Measurements from ENCODE around the gene CNIH3.
"Not testable (repeated sequence)": the region's sequence is repeated elsewhere in the genome, so short reads cannot be mapped to it uniquely, and the experiment has no call there.

Gene CNIH3

DNA sequence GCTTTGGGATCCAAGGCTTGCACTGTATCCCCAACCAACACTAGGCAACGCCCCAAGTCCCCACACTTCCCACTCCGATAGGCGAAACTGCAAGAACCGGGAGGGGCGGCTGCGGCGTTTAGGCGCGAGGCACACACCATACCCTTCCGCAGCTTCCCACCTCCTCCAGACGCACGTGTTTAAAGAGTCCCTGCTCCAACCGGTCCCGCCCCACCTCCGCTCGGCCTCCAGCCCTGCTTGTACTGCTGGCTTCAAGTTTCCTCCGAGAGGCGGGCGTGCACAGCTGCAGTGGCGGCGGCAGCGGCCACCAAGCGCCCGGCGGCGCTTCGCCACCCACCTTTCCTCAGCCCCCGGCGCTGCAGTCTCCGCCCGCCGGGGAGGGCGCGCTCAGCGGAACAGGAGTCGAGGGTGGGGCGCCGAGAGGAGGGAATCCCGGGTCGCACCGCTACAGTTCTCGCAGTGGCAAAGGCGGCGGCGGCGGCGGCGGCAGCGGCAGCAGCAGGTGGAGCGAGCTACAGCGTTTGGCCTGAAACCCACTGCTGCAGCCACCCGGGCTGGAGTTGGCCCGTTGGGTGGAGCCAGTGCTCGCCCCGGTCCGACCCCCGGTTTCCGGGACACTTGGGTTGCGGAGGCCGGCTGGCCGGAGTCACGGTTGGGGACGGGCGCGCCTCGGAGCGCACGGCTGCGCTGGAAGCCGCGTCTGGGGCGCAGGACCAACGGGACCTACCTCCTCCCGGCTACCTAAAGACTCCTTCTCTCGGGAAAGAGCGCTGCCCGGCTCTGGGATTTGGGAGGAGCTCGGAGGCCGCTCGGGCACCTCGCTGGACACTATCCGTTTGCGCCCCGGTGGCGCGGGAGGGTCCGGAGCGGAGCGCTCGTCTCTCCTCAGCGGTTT lies at the start of gene CNIH3:
TSS of gene CNIH3 (plus strand) at position 457 of the 895 bp plus-strand sequence. CDS start 858 bp downstream, outside the sequence.
- peak; percentile 71 for DNase-seq (ENCODE audit: low spot score)

DNA sequence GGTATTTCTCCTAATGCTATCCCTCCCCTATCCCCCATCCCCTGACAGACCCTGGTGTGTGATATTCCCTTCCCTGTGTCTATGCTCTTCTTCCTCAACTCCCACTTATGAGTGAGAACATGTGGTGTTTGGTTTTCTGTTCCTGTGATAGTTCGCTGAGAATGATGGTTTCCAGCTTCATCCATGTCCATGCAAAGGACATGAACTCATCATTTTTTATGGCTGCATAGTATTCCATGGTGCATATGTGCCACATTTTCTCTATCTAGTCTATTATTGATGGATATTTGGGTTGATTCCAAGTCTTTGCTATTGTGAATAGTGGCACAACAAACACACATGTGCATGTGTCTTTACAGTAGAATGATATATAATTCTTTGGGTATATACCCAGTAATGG lies 49.6 kb upstream of the CNIH3 start:
- DNase-seq (ENCODE audit: low spot score): not testable (repeated sequence)

- no peak for DNase-seq (ENCODE audit: low spot score)
These were observed 46.8 kb upstream of the CNIH3 start for GRCh38 chr1:224569276-224569675.

- DNase-seq (ENCODE audit: low spot score): not testable (repeated sequence)
These were observed 44.1 kb upstream of the CNIH3 start for GRCh38 chr1:224571975-224572374.

GRCh38 chr1:224579526-224579925 lies 36.6 kb upstream of the CNIH3 start:
- DNase-seq (ENCODE audit: low spot score): no peak

DNA sequence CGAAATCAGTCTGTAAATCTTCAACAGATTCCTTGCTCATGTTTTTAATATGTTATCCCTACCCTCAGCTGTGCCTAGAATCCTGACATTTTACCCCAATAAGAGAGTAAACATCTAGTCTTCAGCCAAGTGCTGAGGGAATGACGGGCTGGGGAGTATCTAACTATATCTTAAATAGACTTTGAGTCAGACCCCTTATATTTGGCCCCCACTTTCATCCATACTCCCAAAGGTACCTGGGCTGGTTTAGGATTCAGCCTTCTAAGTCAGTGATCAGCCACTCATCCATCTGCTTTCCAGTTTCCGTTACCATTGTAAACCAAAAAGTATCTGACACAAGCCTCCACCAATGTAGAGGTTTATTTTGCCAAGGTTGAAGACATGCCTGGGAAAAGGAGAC lies 36.1 kb upstream of the CNIH3 start:
- no peak for DNase-seq (ENCODE audit: low spot score)

DNA sequence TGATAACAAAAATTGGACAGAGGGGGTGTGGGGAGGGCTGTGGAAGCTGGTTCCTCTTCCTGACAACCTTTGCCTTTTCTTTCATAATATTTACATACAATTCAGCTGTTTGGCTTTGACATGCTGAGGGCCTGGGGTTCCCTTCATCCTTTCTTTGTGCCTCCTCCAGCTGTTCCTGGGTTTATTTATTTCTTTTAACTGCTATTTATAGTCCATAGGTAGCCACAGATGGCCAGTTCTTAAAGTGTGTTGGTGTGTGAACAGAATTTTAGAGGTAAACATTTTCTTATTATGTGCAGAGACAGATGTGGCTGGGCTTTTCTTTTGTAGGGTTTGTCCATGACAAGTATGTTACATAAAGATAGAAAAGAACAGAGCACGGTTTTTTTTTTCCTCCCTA lies 34.1 kb upstream of the CNIH3 start:
- DNase-seq (ENCODE audit: low spot score): no peak

DNA sequence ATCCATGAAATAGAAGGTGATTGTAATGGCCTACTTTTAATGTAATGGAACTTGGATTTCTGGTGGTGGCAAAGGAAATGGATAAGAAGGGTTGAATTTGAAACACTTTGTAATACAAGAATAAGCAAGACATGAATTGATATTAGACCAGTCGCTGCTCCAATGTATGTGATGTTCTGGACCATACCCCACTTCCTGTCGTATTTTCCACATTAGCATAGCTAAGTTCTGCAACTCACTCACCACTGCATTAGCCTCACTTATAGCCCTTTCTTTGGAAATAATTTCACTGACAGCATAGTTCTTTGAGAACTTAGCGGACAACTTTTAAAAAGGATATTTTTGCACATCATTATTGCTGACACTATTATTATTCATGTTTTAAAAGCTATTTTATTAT lies 32.3 kb upstream of the CNIH3 start:
- no peak for DNase-seq (ENCODE audit: low spot score)

GRCh38 chr1:224585051-224585450 lies 31.1 kb upstream of the CNIH3 start:
- no peak for DNase-seq (ENCODE audit: low spot score)

DNA sequence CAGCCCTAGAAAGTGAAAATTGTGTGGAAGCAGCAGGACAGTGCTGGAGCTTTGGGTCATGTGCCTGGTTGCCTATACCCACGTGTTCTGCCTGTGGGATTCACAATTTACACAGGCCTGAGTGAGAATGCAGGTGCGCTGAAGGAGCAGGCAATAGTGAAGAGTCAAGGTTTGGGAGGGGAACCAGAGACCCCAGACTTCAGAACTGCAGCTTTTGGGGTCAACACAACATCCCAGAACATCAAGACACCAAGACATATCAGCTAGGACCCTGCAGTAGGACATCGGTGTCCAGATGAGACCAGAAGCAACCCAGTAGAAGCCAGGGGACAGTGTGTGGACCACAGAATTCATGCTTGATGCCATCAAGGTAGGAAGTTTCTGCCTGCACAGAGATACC lies 29.1 kb upstream of the CNIH3 start:
- no peak for DNase-seq (ENCODE audit: low spot score)

DNA sequence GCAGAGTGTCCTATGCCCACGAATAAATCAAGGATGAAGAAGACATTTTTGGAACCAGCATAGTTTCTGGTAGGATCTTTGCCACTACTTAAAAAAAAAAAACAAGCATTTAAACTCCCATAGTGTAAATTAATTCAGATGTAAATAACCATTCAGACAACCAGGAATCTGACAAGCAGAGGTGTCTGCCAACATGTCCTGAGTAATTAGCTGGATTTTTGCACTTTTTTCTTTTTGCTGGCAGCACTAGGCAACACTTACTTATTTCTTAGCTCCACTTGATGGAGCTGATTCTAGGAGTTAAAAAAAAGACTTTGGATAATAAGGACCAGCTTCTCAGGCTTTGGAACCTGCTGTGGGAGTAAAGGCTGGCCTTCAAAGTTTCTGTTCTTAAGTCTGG lies 27.6 kb upstream of the CNIH3 start:
- DNase-seq (ENCODE audit: low spot score): no peak

- DNase-seq (ENCODE audit: low spot score): no peak
These were observed 27.1 kb upstream of the CNIH3 start for GRCh38 chr1:224589006-224589405.

DNA sequence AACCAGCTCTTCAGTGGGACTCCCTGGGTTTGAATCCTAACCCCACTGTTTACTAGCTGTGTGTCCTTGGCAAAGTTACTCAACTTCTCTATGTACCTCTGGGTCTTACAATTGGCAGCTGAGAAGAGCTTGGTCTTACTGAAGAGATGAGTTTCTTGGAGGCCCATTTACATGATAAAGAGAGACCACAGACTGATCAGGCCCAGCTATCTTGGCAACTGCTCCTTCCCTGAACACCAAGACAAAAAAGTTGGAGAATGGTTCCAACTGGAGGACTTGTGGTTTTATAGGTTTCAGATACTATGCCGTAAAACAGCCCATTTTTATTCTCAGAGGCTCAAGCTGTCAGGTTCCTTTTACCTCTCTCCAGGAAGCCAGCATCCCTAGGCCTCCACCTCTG lies 24.8 kb upstream of the CNIH3 start:
- no peak for DNase-seq (ENCODE audit: low spot score)

GRCh38 chr1:224592636-224593582 lies 23.2 kb upstream of the CNIH3 start:
- no peak for DNase-seq (ENCODE audit: low spot score)

DNA sequence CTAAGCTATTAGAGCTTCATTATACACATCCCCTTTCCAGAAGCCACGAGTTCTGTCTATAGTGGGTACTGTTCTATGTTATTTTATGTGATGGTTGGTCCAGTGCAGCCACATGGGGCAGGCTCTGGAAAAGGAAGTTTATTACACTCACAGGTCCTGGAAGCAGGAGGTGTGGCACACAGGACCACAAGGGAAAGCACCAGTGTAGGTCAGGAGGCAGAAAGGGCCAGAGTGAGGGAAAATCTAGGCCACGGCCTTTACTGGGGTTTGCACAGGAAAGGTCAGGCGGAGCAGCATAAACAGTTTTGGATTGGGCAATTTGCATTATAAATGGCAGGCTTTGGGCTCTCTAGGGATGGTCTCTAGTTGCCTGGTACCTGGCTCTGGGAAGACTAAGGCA lies 21.8 kb upstream of the CNIH3 start:
- DNase-seq (ENCODE audit: low spot score): no peak

DNA sequence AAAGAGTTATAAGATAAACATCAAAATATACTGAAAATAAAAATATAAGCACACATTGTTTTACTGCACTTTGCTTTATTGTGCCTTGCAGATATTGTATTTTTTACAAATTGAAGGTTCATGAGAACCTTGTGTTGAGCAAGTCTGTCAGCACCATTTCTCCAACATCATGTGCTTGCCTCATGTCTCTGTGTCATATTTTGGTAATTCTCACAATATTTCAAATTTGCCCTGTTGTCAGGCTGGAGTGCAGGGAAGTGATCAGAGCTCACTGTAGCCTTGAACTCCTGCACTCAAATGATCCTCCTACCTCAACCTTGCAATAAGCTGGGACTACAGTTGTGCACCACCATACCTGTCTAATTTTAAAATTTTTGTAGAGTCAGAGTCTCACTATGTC lies 21.3 kb upstream of the CNIH3 start:
- DNase-seq (ENCODE audit: low spot score): no peak

DNA sequence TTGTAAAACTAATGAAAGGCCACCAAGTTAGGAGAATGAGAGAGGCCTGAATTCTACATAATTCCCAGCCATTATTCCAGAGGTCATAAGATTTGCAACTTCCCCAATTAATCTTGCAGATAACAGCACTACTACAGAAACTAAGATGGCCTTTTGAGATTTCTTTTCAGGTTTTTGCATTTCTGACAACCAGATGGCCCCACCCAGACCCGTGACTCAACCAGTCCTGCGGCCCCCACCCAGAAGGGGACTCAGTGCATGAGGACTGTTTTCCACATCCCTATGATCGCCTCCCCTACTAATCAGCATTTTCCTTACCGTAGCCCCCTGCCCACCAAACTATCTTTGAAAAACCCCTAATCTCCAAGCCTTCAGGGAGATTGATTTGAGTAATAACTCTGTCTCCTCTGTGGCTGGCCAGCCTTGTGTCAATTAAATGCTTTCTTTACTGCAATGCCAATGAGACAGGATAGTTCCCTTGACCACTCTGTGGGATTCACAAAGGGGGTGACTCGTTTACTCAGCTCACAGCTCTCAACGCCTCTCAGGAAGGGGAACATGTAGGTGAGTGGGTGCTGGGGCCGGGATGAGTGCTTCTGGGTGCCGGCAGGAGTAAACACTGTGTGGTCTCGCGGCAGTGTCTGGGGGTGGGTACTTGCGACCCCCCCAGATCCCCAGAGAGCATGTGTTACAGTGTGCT lies 10.5 kb upstream of the CNIH3 start:
- no peak for DNase-seq (ENCODE audit: low spot score)

GRCh38 chr1:224607188-224608148 lies 8.6 kb upstream of the CNIH3 start:
- DNase-seq (ENCODE audit: low spot score): no peak

GRCh38 chr1:224609333-224609732 lies 6.8 kb upstream of the CNIH3 start:
- no peak for DNase-seq (ENCODE audit: low spot score)

DNA sequence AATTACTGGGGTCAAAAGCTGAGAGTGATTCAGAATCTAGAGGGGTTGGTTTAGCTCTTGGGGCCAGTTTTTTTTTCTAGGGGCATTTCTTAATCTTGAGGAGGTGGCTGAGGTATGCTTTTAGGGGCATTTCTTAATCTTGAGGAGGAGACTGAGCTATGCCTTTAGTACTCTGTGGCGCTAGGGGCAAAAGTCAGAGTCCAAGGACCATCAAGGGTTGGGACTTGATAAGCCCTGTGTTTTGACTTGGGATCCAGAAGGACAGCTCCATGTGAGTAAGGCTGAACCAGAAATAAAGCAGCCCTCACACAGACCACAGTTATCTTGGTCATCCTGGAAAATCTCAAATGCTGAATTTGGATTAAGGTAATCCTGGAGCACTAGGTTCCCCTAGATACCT lies 3.9 kb upstream of the CNIH3 start:
- DNase-seq (ENCODE audit: low spot score): no peak

- DNase-seq (ENCODE audit: low spot score): no peak
These were observed 2.6 kb upstream of the CNIH3 start for GRCh38 chr1:224613486-224613885.
